ENCODE data around the gene NYAP1.

DNA sequence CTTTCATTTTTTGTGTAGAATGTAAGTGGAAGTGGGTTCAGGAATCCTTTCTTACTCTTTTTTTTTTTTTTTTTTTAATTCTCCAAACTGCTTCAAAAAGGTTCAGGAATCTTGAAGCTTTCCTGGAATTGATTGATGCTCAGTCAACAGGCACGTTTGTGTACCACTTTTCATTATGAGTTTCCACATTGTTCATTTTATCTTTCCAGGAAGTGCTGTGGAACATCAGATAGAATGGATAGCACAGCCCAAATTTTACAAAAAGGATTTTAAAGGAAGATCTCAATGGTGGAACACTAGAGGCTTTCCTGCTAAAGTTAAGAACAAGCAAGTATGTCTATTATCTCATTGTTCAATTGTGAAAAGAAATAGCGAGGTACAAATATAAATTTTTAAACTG is 45.6 kb upstream of the NYAP1 start:
- TF ChIP-seq, protein P1, sequence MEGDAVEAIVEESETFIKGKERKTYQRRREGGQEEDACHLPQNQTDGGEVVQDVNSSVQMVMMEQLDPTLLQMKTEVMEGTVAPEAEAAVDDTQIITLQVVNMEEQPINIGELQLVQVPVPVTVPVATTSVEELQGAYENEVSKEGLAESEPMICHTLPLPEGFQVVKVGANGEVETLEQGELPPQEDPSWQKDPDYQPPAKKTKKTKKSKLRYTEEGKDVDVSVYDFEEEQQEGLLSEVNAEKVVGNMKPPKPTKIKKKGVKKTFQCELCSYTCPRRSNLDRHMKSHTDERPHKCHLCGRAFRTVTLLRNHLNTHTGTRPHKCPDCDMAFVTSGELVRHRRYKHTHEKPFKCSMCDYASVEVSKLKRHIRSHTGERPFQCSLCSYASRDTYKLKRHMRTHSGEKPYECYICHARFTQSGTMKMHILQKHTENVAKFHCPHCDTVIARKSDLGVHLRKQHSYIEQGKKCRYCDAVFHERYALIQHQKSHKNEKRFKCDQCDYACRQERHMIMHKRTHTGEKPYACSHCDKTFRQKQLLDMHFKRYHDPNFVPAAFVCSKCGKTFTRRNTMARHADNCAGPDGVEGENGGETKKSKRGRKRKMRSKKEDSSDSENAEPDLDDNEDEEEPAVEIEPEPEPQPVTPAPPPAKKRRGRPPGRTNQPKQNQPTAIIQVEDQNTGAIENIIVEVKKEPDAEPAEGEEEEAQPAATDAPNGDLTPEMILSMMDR (IDR thresholded peaks at IDR 0.05): no peak
- TF ChIP-seq POLR2AphosphoS5 (IDR thresholded peaks at IDR 0.05) (no peak), EP300 (IDR thresholded peaks at IDR 0.05) (no peak)
